Measurements from ENCODE around the gene SLBP.
"Not testable (repeated sequence)": the region's sequence is repeated elsewhere in the genome, so short reads cannot be mapped to it uniquely, and the experiment has no call there.

The SLBP gene

GRCh38 chr4:1705732-1706131 lies 6.4 kb downstream of the SLBP start:
- no peak for DNase-seq

GRCh38 chr4:1703867-1704266 lies 8.3 kb downstream of the SLBP start:
- DNase-seq = no peak

GRCh38 chr4:1701671-1702070 lies 10.4 kb downstream of the SLBP start:
- not testable (repeated sequence) for DNase-seq

GRCh38 chr4:1695913-1696312 lies 16.2 kb downstream of the SLBP start:
- DNase-seq = no peak

GRCh38 chr4:1693131-1693896 lies 18.8 kb downstream of the SLBP start:
- no peak for DNase-seq

GRCh38 chr4:1691737-1692373 lies 20.3 kb downstream of the SLBP start:
- no peak for DNase-seq

- no peak for DNase-seq
These were observed 21.4 kb downstream of the SLBP start for GRCh38 chr4:1690698-1691097.

GRCh38 chr4:1686440-1687036 lies 25.6 kb downstream of the SLBP start:
- no peak for DNase-seq

GRCh38 chr4:1685235-1686150 lies 26.6 kb downstream of the SLBP start:
- no peak for DNase-seq

GRCh38 chr4:1684506-1685234 lies 27.4 kb downstream of the SLBP start:
- peak; percentile 46 for DNase-seq

GRCh38 chr4:1683736-1684505 lies 28.2 kb downstream of the SLBP start, which contains the start of gene FAM53A:
TSS of gene FAM53A (minus strand) at chr4:1684313. CDS start at chr4:1668741, 15,572 bp downstream.
- no peak for DNase-seq

- no peak for DNase-seq
These were observed 28.8 kb downstream of the SLBP start for GRCh38 chr4:1683261-1683735.

GRCh38 chr4:1682860-1683259 lies 29.3 kb downstream of the SLBP start:
- DNase-seq = no peak

GRCh38 chr4:1678244-1678643 lies 33.9 kb downstream of the SLBP start:
- no peak for DNase-seq

- no peak for DNase-seq
These were observed 35.3 kb downstream of the SLBP start for GRCh38 chr4:1676605-1677525.

- no peak for DNase-seq
These were observed 36.3 kb downstream of the SLBP start for GRCh38 chr4:1675802-1676137.

- DNase-seq = no peak
These were observed 36.9 kb downstream of the SLBP start for GRCh38 chr4:1675136-1675801.

GRCh38 chr4:1674682-1675081 lies 37.4 kb downstream of the SLBP start:
- DNase-seq = no peak

GRCh38 chr4:1673671-1674070 lies 38.4 kb downstream of the SLBP start:
- no peak for DNase-seq

GRCh38 chr4:1671011-1671410 lies 41.1 kb downstream of the SLBP start:
- DNase-seq = not testable (repeated sequence)
